Mesenteric fat pad (tissue), 1 donor: ENCODE data around the gene ATP8A2. TPM values are rescaled to one million over a fixed set of nuclear protein-coding genes. Genes with fewer than 3 reads are reported as not detected.

Experiments
- DNase-seq: peaks from one replicate; pipeline ENCODE4 v3.0.0-alpha.2; 2020; ENCODE audit warnings: low spot score
- total RNA-seq: library from RNA; stranded (reverse); fragmentation: NEBNext Ultra II Directional; extraction: Animal tissue kit (Norgen Biotek cat#: 25700); gene quantifications from one replicate; pipeline ENCODE4 v1.2.1, GENCODE V29; 2021
- donor health status: DM: yes; HTN: yes; CAD: no.

Gene ATP8A2
- total RNA-seq, 1 donor from 2014 or later = 0.10 TPM

- DNase-seq = no peak
Measured at GRCh38 chr13:25874907-25875306, 503.1 kb downstream of the ATP8A2 start.

- DNase-seq = no peak
Measured at GRCh38 chr13:25876247-25876646, 504.5 kb downstream of the ATP8A2 start.

GRCh38 chr13:25879466-25879865, 507.7 kb downstream of the ATP8A2 start:
- DNase-seq = no peak

- DNase-seq = no peak
Measured at GRCh38 chr13:25881136-25881926, 509.6 kb downstream of the ATP8A2 start.

- no peak for DNase-seq
Measured at GRCh38 chr13:25881971-25882451, 510.2 kb downstream of the ATP8A2 start.

GRCh38 chr13:25882466-25883357, 510.9 kb downstream of the ATP8A2 start:
- DNase-seq = no peak

- no peak for DNase-seq
Measured at GRCh38 chr13:25885418-25885817, 513.6 kb downstream of the ATP8A2 start.

GRCh38 chr13:25886438-25887214, 514.9 kb downstream of the ATP8A2 start:
- DNase-seq = no peak

GRCh38 chr13:25887962-25888655, 516.3 kb downstream of the ATP8A2 start:
- DNase-seq = no peak

- no peak for DNase-seq
Measured at GRCh38 chr13:25890671-25891212, 519.0 kb downstream of the ATP8A2 start.

GRCh38 chr13:25898991-25899390, 527.2 kb downstream of the ATP8A2 start:
- DNase-seq = no peak

- DNase-seq = no peak
Measured at GRCh38 chr13:25899464-25899863, 527.7 kb downstream of the ATP8A2 start.

GRCh38 chr13:25899952-25900351, 528.2 kb downstream of the ATP8A2 start:
- DNase-seq = no peak

- DNase-seq = no peak
Measured at GRCh38 chr13:25901460-25902376, 529.9 kb downstream of the ATP8A2 start.

GRCh38 chr13:25902455-25902854, 530.7 kb downstream of the ATP8A2 start:
- no peak for DNase-seq

GRCh38 chr13:25902891-25903341, 531.1 kb downstream of the ATP8A2 start:
- no peak for DNase-seq

GRCh38 chr13:25904830-25905229, 533.1 kb downstream of the ATP8A2 start:
- no peak for DNase-seq

- DNase-seq = no peak
Measured at GRCh38 chr13:25905611-25906010, 533.8 kb downstream of the ATP8A2 start.

GRCh38 chr13:25906191-25906661, 534.5 kb downstream of the ATP8A2 start:
- DNase-seq = no peak
